Activated CD8-positive, alpha-beta memory T cell treated with anti-CD3 and anti-CD28 coated beads for 1 hour (primary cell): ENCODE measurements around the gene EIF4H.
"Not testable (repeated sequence)": the region's sequence is repeated elsewhere in the genome, so short reads cannot be mapped to it uniquely, and the experiment has no call there.

Source experiments
- DNase-seq, 2 donors: peaks; one replicate each; pipeline ENCODE4 v3.0.0-alpha.2; 2020; ENCODE audit warnings: low read depth in 1 of 2; ENCODE audit errors: extremely low read depth in 1 of 2

Gene EIF4H

DNA sequence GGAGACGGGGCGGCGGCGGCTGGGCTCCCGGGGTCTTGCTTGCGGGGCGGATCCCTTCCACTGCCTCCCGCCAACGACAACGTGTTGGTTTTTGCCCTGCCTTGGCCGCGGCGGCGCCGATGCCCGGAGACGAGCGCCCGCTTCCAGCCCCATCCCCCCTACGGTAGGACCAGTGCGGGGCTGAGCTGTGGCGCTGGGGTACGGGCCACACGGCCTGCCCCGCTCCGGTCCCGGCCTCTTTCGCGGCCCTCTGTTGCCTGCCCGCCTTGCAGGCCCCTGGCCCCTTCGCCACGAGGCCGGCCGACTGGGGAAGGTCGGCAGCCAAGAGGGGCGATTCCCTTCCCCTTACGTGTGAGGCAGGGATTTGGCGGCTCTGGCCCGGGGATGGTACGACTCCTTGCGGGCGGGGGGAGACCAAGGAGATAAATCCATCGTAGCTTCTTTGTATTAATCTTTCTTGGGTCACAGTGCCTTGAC lies 488 bp downstream of the EIF4H start:
- no peak for DNase-seq

- no peak for DNase-seq
Measured at GRCh38 chr7:74175340-74175739, 1.2 kb downstream of the EIF4H start.

- no peak for DNase-seq
Measured at GRCh38 chr7:74176555-74176954, 2.4 kb downstream of the EIF4H start.

GRCh38 chr7:74178632-74179031 lies 4.5 kb downstream of the EIF4H start:
- no peak for DNase-seq

GRCh38 chr7:74179935-74180604 lies 5.9 kb downstream of the EIF4H start:
- DNase-seq = no peak

GRCh38 chr7:74180866-74181265 lies 6.7 kb downstream of the EIF4H start:
- DNase-seq = no peak

DNA sequence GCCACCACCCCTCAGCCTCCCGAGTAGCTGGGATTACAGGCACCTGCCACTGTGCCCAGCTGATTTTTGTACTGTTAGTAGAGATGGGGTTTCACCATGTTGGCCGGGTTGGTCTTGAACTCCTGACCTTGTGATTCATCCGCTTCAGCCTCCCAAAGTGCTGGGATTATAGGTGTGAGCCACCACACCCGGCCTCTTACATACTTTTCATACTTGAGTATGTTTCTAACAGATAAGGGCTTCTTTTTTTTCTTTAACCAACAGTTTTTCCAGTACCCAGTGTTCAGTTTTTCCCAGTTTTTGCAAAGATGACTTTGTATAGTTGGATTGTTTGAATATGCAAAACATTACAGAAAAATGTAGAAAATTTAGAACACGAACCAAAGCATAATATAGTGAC lies 7.7 kb downstream of the EIF4H start:
- DNase-seq = no peak

DNA sequence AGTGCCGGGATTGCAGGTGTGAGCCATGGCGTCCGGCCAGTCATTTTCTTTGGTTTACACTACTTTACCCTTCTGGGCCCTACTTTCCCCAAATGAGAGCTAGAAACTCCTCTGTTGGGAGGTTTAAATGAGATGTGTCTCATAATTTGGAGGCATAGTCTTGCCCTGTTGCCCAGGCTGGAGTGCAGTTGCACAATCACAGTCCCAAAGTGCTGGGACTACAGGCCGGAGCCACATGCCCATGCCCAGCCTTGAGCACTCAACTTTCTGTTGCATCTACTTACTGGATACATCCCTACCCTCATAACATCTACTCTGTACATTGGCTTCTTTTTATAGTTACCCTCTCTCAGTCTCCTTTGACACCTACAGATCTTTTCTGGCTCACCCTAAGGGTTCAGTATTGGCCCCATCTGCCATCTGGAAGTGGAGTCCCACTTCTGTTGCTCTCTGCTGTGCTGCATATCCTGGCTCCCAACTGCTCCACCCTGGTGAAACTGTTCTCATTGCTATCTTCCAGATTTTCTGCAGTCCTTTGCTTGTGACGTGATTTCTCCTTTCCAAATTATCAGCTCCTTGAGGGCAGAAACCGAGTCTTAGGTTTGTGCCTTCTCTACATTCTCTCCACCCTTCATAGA lies 8.4 kb downstream of the EIF4H start:
- no peak for DNase-seq

DNA sequence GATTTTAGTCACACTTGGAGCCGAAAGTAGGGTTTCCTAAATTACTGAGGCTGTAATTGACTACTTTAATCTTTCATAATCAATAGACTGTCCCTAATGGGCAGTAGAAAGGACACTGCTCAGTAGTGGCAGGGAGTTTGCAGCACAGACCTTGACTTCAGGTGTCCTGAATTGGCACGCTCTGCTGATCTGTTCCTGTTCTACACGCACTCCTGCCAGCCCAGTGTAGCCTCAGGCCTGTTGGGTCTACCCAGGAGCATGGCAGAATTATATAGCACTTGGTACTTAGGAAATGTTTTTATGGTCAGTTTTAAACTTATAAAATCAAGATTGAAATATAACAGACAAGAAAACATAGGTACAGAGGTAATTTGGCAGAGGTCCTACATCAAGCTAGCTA lies 9.0 kb downstream of the EIF4H start:
- no peak for DNase-seq

DNA sequence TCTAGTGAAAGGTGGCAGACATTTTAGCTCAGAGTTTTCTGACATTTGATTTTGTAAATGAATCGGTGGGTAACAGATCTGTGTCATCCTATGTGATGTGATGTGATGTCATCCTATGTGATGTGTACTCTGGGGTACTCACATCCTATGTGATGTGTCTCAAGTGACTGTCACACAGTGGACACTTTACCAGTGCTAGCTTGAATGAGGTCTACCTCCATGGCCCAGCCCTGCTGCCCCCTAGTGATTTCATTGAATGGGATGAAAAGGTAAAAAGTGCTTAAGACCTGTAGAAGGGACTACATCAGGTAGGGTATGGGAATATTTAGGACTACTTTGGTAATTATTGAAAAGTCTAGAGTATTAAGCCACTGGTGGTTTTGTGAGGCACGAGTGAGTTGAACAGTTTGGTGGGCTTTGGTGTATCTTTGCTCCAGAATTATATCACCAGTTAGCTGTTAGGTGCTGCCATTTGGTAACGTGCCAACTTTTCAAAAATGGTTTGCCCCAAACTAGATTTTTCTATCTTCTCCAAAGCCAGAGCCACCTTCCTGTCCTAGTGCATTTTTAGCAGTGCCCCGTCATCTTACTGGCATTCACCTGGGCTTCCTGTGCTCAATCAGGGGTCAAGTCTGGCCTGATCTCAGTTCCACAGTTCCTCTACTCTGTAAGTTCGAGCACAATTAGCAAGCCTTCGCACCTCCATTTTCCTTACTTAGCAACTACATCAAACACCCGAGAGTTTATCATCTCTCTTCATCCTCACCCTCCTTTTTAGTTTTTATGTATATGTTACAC lies 9.7 kb downstream of the EIF4H start:
- DNase-seq = no peak

- no peak for DNase-seq
Measured at GRCh38 chr7:74185016-74185415, 10.9 kb downstream of the EIF4H start.

- no peak for DNase-seq
Measured at GRCh38 chr7:74185636-74186035, 11.5 kb downstream of the EIF4H start.

GRCh38 chr7:74187915-74188675 lies 13.9 kb downstream of the EIF4H start:
- DNase-seq = no peak

DNA sequence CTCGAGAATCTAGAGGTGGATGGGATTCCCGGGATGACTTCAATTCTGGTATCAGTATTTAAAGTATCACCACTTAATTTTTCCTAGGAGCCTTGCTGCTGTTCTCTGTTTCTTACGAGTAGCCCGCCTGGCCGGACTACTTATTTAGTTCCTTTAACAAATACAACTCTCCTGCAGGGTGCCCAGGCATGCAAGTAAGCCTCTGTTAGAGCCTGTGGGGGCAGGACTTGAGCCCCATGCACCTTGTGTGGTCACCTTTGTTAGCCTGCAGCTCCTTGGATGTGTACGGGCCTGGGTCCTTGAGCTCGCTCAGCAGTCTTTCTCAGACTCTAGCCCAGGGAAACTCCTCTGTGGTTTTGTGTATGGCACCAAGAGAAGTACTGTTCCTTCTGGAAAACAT lies 16.1 kb downstream of the EIF4H start:
- no peak for DNase-seq

GRCh38 chr7:74191231-74191630 lies 17.1 kb downstream of the EIF4H start:
- no peak for DNase-seq

DNA sequence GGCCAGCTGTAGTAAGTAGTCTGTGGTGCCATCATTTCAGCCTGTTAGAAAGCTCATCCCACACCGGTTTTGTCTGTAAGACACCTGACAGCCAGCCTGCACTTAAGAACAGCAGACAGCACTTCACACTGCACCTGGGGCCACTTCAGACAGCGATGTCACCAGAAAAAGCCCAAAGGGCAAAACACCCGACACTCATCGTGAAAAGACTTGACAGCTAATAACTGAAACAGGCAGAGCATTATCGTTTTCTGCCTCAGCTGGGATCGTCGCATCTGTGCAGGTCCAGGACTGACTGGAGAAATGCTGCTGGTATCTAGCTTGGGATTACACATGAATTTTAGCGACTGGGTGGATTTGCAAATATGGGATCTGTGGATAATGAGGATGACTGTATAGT lies 18.9 kb downstream of the EIF4H start:
- DNase-seq = no peak

DNA sequence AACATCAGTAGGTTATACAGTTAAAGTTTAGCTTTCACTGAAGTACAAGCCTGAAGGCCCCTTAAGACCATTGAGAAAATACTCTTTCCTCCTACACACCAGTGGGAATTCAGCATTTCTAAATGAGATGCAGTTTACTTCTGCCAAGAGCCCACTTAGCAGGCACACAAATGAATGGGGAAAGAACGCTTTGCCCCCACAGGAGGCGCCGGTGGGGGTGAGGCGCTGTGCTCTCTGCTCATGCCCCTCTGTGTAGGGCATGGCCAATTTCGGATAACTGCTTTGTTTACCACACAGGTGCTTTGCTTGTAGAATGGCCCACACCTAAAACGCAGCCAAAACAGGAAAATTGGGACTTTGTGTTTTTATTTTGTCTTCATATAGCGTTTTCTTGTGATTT lies 19.8 kb downstream of the EIF4H start:
- no peak for DNase-seq

- DNase-seq = no peak
Measured at GRCh38 chr7:74194686-74195085, 20.5 kb downstream of the EIF4H start.

DNA sequence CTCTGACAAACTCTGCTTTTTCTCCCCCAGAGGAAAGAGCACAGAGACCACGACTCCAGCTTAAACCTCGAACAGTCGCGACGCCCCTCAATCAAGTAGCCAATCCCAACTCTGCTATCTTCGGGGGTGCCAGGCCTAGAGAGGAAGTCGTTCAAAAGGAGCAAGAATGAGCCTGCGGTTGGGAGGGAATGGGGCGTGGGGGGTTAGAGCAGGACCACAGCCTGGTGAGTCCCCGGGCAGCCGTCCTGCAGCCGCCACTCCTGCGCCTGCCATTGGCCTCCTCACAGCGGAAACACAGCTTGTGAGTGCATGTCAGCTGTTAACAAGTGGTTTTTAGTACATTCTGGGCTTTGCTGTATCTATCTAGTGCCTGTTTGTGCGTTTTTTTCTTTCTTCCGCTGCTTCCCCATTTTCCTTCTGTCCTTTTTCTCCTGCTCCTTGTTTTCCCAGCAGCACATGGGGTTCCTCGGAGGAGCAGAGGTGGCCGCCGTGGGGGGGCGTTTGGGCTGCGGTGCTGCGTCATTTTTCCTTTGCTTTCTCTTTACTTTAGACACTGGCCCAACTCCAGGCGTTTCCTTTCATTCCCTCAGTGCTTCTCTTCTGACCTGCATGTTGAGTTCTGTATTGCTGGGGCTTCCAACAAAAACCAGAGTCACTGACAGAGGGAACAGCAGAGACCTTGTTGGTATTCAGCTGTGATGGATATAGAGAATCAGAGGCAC lies 21.1 kb downstream of the EIF4H start:
- not testable (repeated sequence) for DNase-seq

- DNase-seq = not testable (repeated sequence)
Measured at GRCh38 chr7:74195968-74196654, 22.0 kb downstream of the EIF4H start.
